H1 (cell line): ENCODE results near the gene NANOS2. TPM values are rescaled to one million over a fixed set of nuclear protein-coding genes. Genes with fewer than 3 reads are reported as not detected.

ENCODE experiments used
- ATF3 ChIP-seq: IDR thresholded peaks from 2 replicates; pipeline ENCODE4 v1.6.1; 2011; ENCODE audit warnings: low read depth, mild to moderate bottlenecking, low read length; ENCODE audit not compliant: insufficient read depth
- GABPA ChIP-seq: IDR thresholded peaks from 2 replicates; pipeline ENCODE4 v1.6.1; 2011; ENCODE audit warnings: mild to moderate bottlenecking, low read length, moderate library complexity, borderline replicate concordance; ENCODE audit not compliant: insufficient read depth
- JUND ChIP-seq: IDR thresholded peaks from 2 replicates; pipeline ENCODE4 v1.6.1; 2011; ENCODE audit warnings: mild to moderate bottlenecking, improper control_type of control experiment, low read length
- NANOG ChIP-seq: IDR thresholded peaks from 2 replicates; pipeline ENCODE4 v1.6.1; 2011; ENCODE audit warnings: low read length, low read depth, mild to moderate bottlenecking, inconsistent platforms; ENCODE audit not compliant: insufficient read depth, poor library complexity, severe bottlenecking
- RFX5 ChIP-seq: IDR thresholded peaks from 2 replicates; pipeline ENCODE4 v1.6.1; 2011; ENCODE audit warnings: low read depth, low read length, improper control_type of control experiment, borderline replicate concordance
- SAP30 ChIP-seq: fragments of 300-600 bp; sonication (generic); IDR thresholded peaks from 2 replicates; pipeline ENCODE4 v1.7.1; 2012; ENCODE audit warnings: low read length, moderate library complexity, mild to moderate bottlenecking, inconsistent platforms; ENCODE audit not compliant: insufficient read depth, insufficient replicate concordance
- SIN3A ChIP-seq, 2 experiments: IDR thresholded peaks in 1 of 2; conservative IDR thresholded peaks in 1 of 2; 2 replicates each; pipeline ENCODE4 v1.6.1; 2011 to 2012; ENCODE audit warnings: low read length in 2 of 2, improper control_type of control experiment in 1 of 2, low read depth in 1 of 2, mild to moderate bottlenecking in 1 of 2
- SIX5 ChIP-seq: IDR thresholded peaks from 2 replicates; pipeline ENCODE4 v1.6.1; 2011; ENCODE audit warnings: mild to moderate bottlenecking, low read depth, low read length
- SP4 ChIP-seq: IDR thresholded peaks from 2 replicates; pipeline ENCODE4 v1.6.1; 2012; ENCODE audit warnings: low read length, inconsistent platforms
- TAF1 ChIP-seq: IDR thresholded peaks from 2 replicates; pipeline ENCODE4 v1.6.1; 2011; ENCODE audit warnings: mild to moderate bottlenecking, low read depth, low read length
- TCF12 ChIP-seq: IDR thresholded peaks from 2 replicates; pipeline ENCODE4 v1.6.1; 2011; ENCODE audit warnings: low read depth, mild to moderate bottlenecking, low read length
- USF2 ChIP-seq: IDR thresholded peaks from 2 replicates; pipeline ENCODE4 v1.6.1; 2011; ENCODE audit warnings: low read length, improper control_type of control experiment
- polyA plus RNA-seq, 7 experiments: library from polyadenylated mRNA; depleted of rRNA in 3 of 7; stranded (reverse) in 5 of 7; unstranded in 2 of 7; fragments of >200 nt in 5 of 7; fragments of 200-250 nt in 2 of 7; gene quantifications; 1 replicate in 5 of 7; 2 replicates in 1 of 7; 4 replicates in 1 of 7; pipeline versions ENCODE4 v1.2.1 to v1.2.3, GENCODE V29; 2011 to 2013; ENCODE audit warnings: missing spikeins in 2 of 7, mixed read lengths in 2 of 7
- total RNA-seq: library from RNA; stranded (reverse); fragmentation: NEBNext Ultra II Directional; extraction: Animal tissue kit (Norgen Biotek cat#: 25700); gene quantifications from 2 replicates; pipeline ENCODE4 v1.2.1, GENCODE V29; 2021
- TF ChIP-seq, protein P1 (sequence below), 3 experiments: IDR thresholded peaks; 1 replicate in 2 of 3; 2 replicates in 1 of 3; pipeline versions ENCODE4 v1.5.1 to v1.6.1; 2011; ENCODE audit warnings: low read length in 3 of 3, mild to moderate bottlenecking in 3 of 3, inconsistent platforms in 2 of 3, low read depth in 1 of 3, moderate library complexity in 1 of 3; ENCODE audit not compliant: insufficient read depth in 1 of 3; ENCODE audit errors: control extremely low read depth in 1 of 3
- TF ChIP-seq, protein P2 (sequence below): IDR thresholded peaks from 2 replicates; pipeline ENCODE4 v1.6.1; 2012; ENCODE audit warnings: inconsistent platforms

The NANOS2 gene
- total and polyA plus RNA-seq, 2 of the 8 experiments (the other 6 are each of a cell fraction or from before 2014, with no cell fraction given): 0.20 TPM; not detected in 1

DNA sequence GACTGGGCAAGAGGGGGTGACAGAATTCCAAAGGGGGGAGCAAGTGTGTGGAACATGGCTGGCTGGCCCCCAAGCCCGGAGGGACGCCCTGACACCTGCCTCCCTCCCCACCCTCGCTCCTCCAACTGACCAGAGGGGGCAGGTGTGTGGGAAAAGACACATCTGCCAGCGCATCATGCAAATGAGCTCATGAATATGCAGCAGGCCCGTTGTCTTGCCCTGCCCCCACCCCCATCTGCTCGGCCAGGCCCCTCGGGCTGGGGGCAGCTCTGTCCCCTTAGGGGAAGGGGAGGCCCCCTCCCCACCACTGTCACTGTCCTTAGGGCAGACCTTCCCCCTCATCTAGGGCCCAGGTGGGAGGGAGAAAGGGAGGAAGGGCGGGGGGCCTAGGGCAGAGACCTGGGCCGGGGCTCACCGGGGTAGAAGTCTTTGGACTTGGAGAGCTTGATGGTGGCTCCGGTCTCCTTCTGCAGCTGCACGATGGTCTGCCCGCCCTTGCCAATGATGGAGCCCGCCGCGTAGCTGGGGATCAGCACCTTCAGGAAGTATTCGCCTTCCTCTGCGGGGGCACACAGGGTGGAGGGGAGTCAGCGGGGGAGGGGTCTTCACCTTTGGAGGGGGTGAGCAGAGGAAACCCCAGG lies 46.1 kb upstream of the NANOS2 start (continued):
- TF ChIP-seq, protein P1, sequence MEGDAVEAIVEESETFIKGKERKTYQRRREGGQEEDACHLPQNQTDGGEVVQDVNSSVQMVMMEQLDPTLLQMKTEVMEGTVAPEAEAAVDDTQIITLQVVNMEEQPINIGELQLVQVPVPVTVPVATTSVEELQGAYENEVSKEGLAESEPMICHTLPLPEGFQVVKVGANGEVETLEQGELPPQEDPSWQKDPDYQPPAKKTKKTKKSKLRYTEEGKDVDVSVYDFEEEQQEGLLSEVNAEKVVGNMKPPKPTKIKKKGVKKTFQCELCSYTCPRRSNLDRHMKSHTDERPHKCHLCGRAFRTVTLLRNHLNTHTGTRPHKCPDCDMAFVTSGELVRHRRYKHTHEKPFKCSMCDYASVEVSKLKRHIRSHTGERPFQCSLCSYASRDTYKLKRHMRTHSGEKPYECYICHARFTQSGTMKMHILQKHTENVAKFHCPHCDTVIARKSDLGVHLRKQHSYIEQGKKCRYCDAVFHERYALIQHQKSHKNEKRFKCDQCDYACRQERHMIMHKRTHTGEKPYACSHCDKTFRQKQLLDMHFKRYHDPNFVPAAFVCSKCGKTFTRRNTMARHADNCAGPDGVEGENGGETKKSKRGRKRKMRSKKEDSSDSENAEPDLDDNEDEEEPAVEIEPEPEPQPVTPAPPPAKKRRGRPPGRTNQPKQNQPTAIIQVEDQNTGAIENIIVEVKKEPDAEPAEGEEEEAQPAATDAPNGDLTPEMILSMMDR (IDR thresholded peaks at IDR 0.05; ENCODE audit: control extremely low read depth in 1 of 3, insufficient read depth in 1 of 3, low read depth in 1 of 3, low read length in 3 of 3): peak; percentile 38 to 71 (median 69)
- peak; percentile 38; the same call in 1 of the 2 replicates for TF ChIP-seq JUND
- TF ChIP-seq TCF12: peak; percentile 88
- TF ChIP-seq TAF1: no peak
- peak; percentile 11 for TF ChIP-seq NANOG
- TF ChIP-seq RFX5: peak; percentile 20; the same call in 1 of the 2 replicates
- TF ChIP-seq, protein P2, sequence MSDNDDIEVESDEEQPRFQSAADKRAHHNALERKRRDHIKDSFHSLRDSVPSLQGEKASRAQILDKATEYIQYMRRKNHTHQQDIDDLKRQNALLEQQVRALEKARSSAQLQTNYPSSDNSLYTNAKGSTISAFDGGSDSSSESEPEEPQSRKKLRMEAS: peak; percentile 57; the same call in 1 of the 2 replicates
- TF ChIP-seq SIX5: no peak
- no peak for TF ChIP-seq USF2
- TF ChIP-seq ATF3: no peak
- peak; percentile 49; the same call in 1 of the 2 replicates for TF ChIP-seq SP4
- TF ChIP-seq GABPA: no peak
- peak in 1 of 2 experiments; percentile 62; a peak in 1 of 4 replicates for TF ChIP-seq SIN3A (conservative IDR thresholded peaks at IDR 0.05 in 1 of 2, IDR thresholded peaks at IDR 0.05 in 1 of 2; ENCODE audit: low read depth in 1 of 2, low read length in 2 of 2)
- no peak for TF ChIP-seq SAP30
